ENCODE measurements around the gene HLA-F. TPM values are rescaled to one million over a fixed set of nuclear protein-coding genes. Genes with fewer than 3 reads are reported as not detected.

The HLA-F gene
- total RNA-seq, 1 donor from 2014 or later = 0.82 TPM

- no peak for DNase-seq (ENCODE audit: low spot score in 2 of 2)
- FAIRE-seq = no peak
These were observed 35.5 kb downstream of the HLA-F start for GRCh38 chr6:29758761-29759160.

GRCh38 chr6:29759457-29759856 lies 36.2 kb downstream of the HLA-F start:
- no peak for DNase-seq (ENCODE audit: low spot score in 2 of 2)
- no peak for FAIRE-seq

GRCh38 chr6:29760328-29760727 lies 37.1 kb downstream of the HLA-F start:
- FAIRE-seq (no peak), DNase-seq (ENCODE audit: low spot score in 2 of 2) (no peak)

- DNase-seq (ENCODE audit: low spot score in 2 of 2) (no peak), FAIRE-seq (no peak)
These were observed 38.8 kb downstream of the HLA-F start for GRCh38 chr6:29762051-29762450.

- DNase-seq (ENCODE audit: low spot score in 2 of 2) (no peak), FAIRE-seq (no peak)
These were observed 39.6 kb downstream of the HLA-F start for GRCh38 chr6:29762781-29763214.

GRCh38 chr6:29763491-29764289 lies 40.5 kb downstream of the HLA-F start:
- FAIRE-seq (no peak), DNase-seq (ENCODE audit: low spot score in 2 of 2) (no peak)

GRCh38 chr6:29764422-29765196 lies 41.4 kb downstream of the HLA-F start:
- DNase-seq (ENCODE audit: low spot score in 2 of 2) (no peak), FAIRE-seq (no peak)

- DNase-seq (ENCODE audit: low spot score in 2 of 2) = no peak
- no peak for FAIRE-seq
These were observed 46.1 kb downstream of the HLA-F start for GRCh38 chr6:29769336-29769735.

- FAIRE-seq (no peak), DNase-seq (ENCODE audit: low spot score in 2 of 2) (no peak)
These were observed 47.1 kb downstream of the HLA-F start for GRCh38 chr6:29770306-29770705.

GRCh38 chr6:29776684-29777083 lies 53.5 kb downstream of the HLA-F start:
- DNase-seq (ENCODE audit: low spot score in 2 of 2) (no peak), FAIRE-seq (no peak)

Small RNA genes lying within 50 kb of the gene (small RNA-seq; reads per million reads assigned to genes)
- gene AL645939.2 (not detected), gene AL645939.3 (not detected), gene AL645939.4 (not detected), gene RF00019 (not detected)

Other genes with a start within 250 kb of the HLA-F start
- gene MAS1L, start 235.5 kb upstream of the HLA-F start, total RNA-seq = not detected
- not detected for gene UBD, start 163.7 kb upstream of the HLA-F start, total RNA-seq
- not detected for gene OR2H2, start 138.3 kb upstream of the HLA-F start, total RNA-seq
- gene GABBR1, start 90.3 kb upstream of the HLA-F start, total RNA-seq = 72.2 TPM
- gene MOG, start 66.3 kb upstream of the HLA-F start, total RNA-seq = under 0.01 TPM
- gene ZFP57, start 42.3 kb upstream of the HLA-F start, total RNA-seq = not detected
- gene HLA-G, start 104.4 kb downstream of the HLA-F start, total RNA-seq = not detected
- 55.4 TPM for gene HLA-A, start 219.1 kb downstream of the HLA-F start, total RNA-seq

Measured in frontal cortex (tissue), 4 donors.